B cell (primary cell): ENCODE measurements around the gene MFN2. TPM values are rescaled to one million over a fixed set of nuclear protein-coding genes. Genes with fewer than 3 reads are reported as not detected.

Experiments
- ATAC-seq: fragments of 200-7000 bp; cut with Tn5 transposase; one replicate; pipeline ENCODE4 v1.10.0; 2021; ENCODE audit warnings: low read depth, mild to moderate bottlenecking, moderate number of reproducible peaks, moderate library complexity
- CTCF ChIA-PET: fragments of 350-600 bp; sonication (Branson Sonifier 250); formaldehyde crosslinking; loops from one replicate; lab custom pipeline; 2021; ENCODE audit warnings: antibody characterized with exemption, inconsistent platforms; lab: Charles Lee
- POLR2A ChIA-PET: fragments of 350-600 bp; sonication (Branson Sonifier 250); formaldehyde crosslinking; loops from one replicate; lab custom pipeline; 2021; ENCODE audit warnings: antibody characterized with exemption; lab: Charles Lee
- DNase-seq: peaks from one replicate; pipeline ENCODE4 v3.0.0; 2013
- H2AFZ ChIP-seq: 2 replicates; pipeline ENCODE4 v1.6.1; 2012; ENCODE audit warnings: mild to moderate bottlenecking, low read depth, low read length; ENCODE audit not compliant: insufficient read depth, poor library complexity, severe bottlenecking
- H3K27ac ChIP-seq, 2 donors: 1 replicate in 1 of 2; 2 replicates in 1 of 2; pipeline ENCODE4 v1.5.1; 2012 to 2013; ENCODE audit warnings: low read length in 2 of 2, mild to moderate bottlenecking in 2 of 2, moderate library complexity in 1 of 2
- H3K27me3 ChIP-seq, 4 experiments: fragments of 200-600 bp in 1 of 4; sonication (generic) in 1 of 4; replicated peaks in 1 of 4; 1 replicate in 2 of 4; 2 replicates in 2 of 4; pipeline versions ENCODE4 v1.6.1 to v1.7.0; 2013 to 2016; ENCODE audit warnings: low read length in 3 of 4, mild to moderate bottlenecking in 2 of 4, mixed read lengths in 1 of 4, moderate library complexity in 1 of 4; ENCODE audit not compliant: insufficient read depth in 4 of 4, control insufficient read depth in 3 of 4; ENCODE audit errors: control extremely low read depth in 1 of 4
- H3K36me3 ChIP-seq, 2 experiments: replicated peaks in 1 of 2; 1 replicate in 1 of 2; 2 replicates in 1 of 2; pipeline versions ENCODE4 v1.6.1 to v1.7.1; 2013; ENCODE audit warnings: low read length in 1 of 2; ENCODE audit not compliant: insufficient read depth in 2 of 2, control insufficient read depth in 1 of 2; ENCODE audit errors: control extremely low read depth in 1 of 2, extremely low read depth in 1 of 2
- H3K4me1 ChIP-seq, 2 donors: fragments of 200-600 bp in 1 of 2; sonication (generic) in 1 of 2; 1 replicate in 1 of 2; 2 replicates in 1 of 2; pipeline versions ENCODE4 v1.5.1 to v1.6.1; 2013 to 2017; ENCODE audit warnings: low read length in 2 of 2; ENCODE audit not compliant: control insufficient read depth in 2 of 2, insufficient read depth in 2 of 2
- H3K4me2 ChIP-seq: replicated peaks from 2 replicates; pipeline ENCODE3; 2012; ENCODE audit warnings: mild to moderate bottlenecking, low read depth, low read length; ENCODE audit not compliant: poor library complexity, severe bottlenecking
- H3K4me3 ChIP-seq, 5 experiments: fragments of 200-600 bp in 1 of 5; sonication (generic) in 1 of 5; 1 replicate in 3 of 5; 2 replicates in 2 of 5; pipeline versions ENCODE4 v1.5.1 to v1.7.0; 2011 to 2016; ENCODE audit warnings: low read length in 4 of 5, mild to moderate bottlenecking in 4 of 5, low read depth in 2 of 5, control low read depth in 1 of 5, moderate library complexity in 1 of 5; ENCODE audit not compliant: insufficient read depth in 1 of 5; ENCODE audit errors: control extremely low read depth in 1 of 5, extremely low read depth in 1 of 5
- H3K79me2 ChIP-seq: fragments of 200-600 bp; sonication (generic); one replicate; pipeline ENCODE4 v1.6.0; 2016; ENCODE audit warnings: low read length; ENCODE audit not compliant: control insufficient read depth, insufficient read depth
- H3K9ac ChIP-seq: fragments of 200-600 bp; sonication (generic); 2 replicates; pipeline ENCODE4 v1.6.1; 2017; ENCODE audit warnings: mild to moderate bottlenecking, low read length, moderate library complexity
- H3K9me3 ChIP-seq, 3 donors: one replicate each; pipeline versions ENCODE4 v1.6.1 to v1.7.1; 2013; ENCODE audit warnings: low read length in 2 of 3; ENCODE audit not compliant: control insufficient read depth in 2 of 3, insufficient read depth in 1 of 3; ENCODE audit errors: control extremely low read depth in 1 of 3
- H4K20me1 ChIP-seq: 2 replicates; pipeline ENCODE4 v1.6.0; 2012; ENCODE audit warnings: mild to moderate bottlenecking, low read length; ENCODE audit not compliant: insufficient read depth, control insufficient read depth, poor library complexity, severe bottlenecking
- H3K27ac Mint-ChIP-seq: one replicate; pipeline ENCODE4 v1.8.0; 2021; ENCODE audit warnings: mixed read lengths
- H3K27me3 Mint-ChIP-seq: one replicate; pipeline ENCODE4 v1.8.0; 2021; ENCODE audit warnings: mixed read lengths
- H3K4me1 Mint-ChIP-seq: one replicate; pipeline ENCODE4 v1.8.0; 2021; ENCODE audit warnings: mixed read lengths
- H3K4me3 Mint-ChIP-seq: one replicate; pipeline ENCODE4 v1.8.0; 2021; ENCODE audit warnings: mixed read lengths
- H3K9me3 Mint-ChIP-seq: one replicate; pipeline ENCODE4 v1.8.0; 2022; ENCODE audit warnings: mixed read lengths; ENCODE audit not compliant: insufficient read depth
- CTCF ChIP-seq: fragments of 200-600 bp; IDR thresholded peaks from one replicate; pipeline ENCODE4 v1.8.0; 2022; ENCODE audit warnings: antibody characterized with exemption, mild to moderate bottlenecking
- EZH2 ChIP-seq: IDR thresholded peaks from 2 replicates; pipeline ENCODE4 v1.6.1; 2012; ENCODE audit warnings: borderline replicate concordance, low read depth, mild to moderate bottlenecking, moderate library complexity, low read length; ENCODE audit not compliant: insufficient read depth, poor library complexity, severe bottlenecking
- WGBS: methylation state at CpG from one replicate; pipeline ENCODE4 v1.1.5; 2013; ENCODE audit warnings: missing lambda C conversion rate; ENCODE audit not compliant: insufficient coverage; 5-methylcytosine and 5-hydroxymethylcytosine counted together
- intact Hi-C: fragments of 100-400 bp; cut with micrococcal nuclease; formaldehyde crosslinking; loops from one replicate; pipeline ENCODE4 v1.10.0; 2022
- polyA plus RNA-seq: library from polyadenylated mRNA; depleted of rRNA; stranded (reverse); fragments of >200 nt; gene quantifications from 2 replicates; pipeline ENCODE4 v1.2.3, GENCODE V29; 2012
- total RNA-seq, 2 donors: library from RNA; stranded (reverse); fragments of 120-200 nt in 1 of 2; gene quantifications; 1 replicate in 1 of 2; 2 replicates in 1 of 2; pipeline versions ENCODE4 v1.2.3 to v1.2.4, GENCODE V29; 2013 to 2022

The MFN2 gene
- total and polyA plus RNA-seq, 2 donors (not counting 1 experiment from before 2014, with no cell fraction given), result 24.0 to 50.0 TPM

GRCh38 chr1:11970441-11971185 is 9.6 kb upstream of the MFN2 start:
- ATAC-seq, result no peak
- Mint-ChIP-seq H3K4me3 (no peak overlapping the region), H3K27me3 (no peaks in the 10 kb centered on the region), H3K9me3 (no peaks in the 10 kb centered on the region), H3K27ac (no peak overlapping the region), H3K4me1 (no peaks in the 10 kb centered on the region)
- H3K9me3 ChIP-seq, result no peaks in the 10 kb centered on the region
- 98% methylated on average over 11 of the region's 17 CpGs for WGBS
- H4K20me1 ChIP-seq, result no peaks in the 10 kb centered on the region
- no peak overlapping the region for H2AFZ ChIP-seq
- POLR2A ChIA-PET, result no interaction called here
- H3K27me3 ChIP-seq, result no peaks in the 10 kb centered on the region
- TF ChIP-seq EZH2 (no peak), CTCF (no peak)
- DNase-seq, result no peak
- no peaks in the 10 kb centered on the region for H3K79me2 ChIP-seq
- CTCF ChIA-PET, result interaction anchor here (0.9 kb wide), 1 partner anchor 132 kb away, joined by 4 read pairs; no protein-coding TSS in a partner anchor
- H3K9ac ChIP-seq, result no peak overlapping the region
- peaks cover 2 to 7% of the 10 kb centered on the region in 2 experiments for H3K36me3 ChIP-seq
- H3K4me2 ChIP-seq, result no peak overlapping the region
- intact Hi-C loops, result no loop called here
- no peak overlapping the region for H3K27ac ChIP-seq
- no peak overlapping the region for H3K4me3 ChIP-seq
- no peaks in the 10 kb centered on the region for H3K4me1 ChIP-seq

GRCh38 chr1:11977625-11978024 is 2.6 kb upstream of the MFN2 start:
- POLR2A ChIA-PET, result interaction anchor here (0.7 kb wide), 1 partner anchor 46 kb away, joined by 4 read pairs; no protein-coding TSS in a partner anchor
- TF ChIP-seq CTCF (no peak), EZH2 (no peak)
- Histone ChIP-seq H4K20me1 (no peaks in the 10 kb centered on the region), H3K4me1 (peaks cover 12 to 16% of the 10 kb centered on the region in 2 donors), H3K27me3 (no peaks in the 10 kb centered on the region), H3K79me2 (peaks cover 40% of the 10 kb centered on the region), H2AFZ (no peak overlapping the region), H3K4me2 (no peak overlapping the region), H3K9ac (no peak overlapping the region), H3K36me3 (peaks cover 0 to 10% of the 10 kb centered on the region in 2 experiments), H3K4me3 (no peak overlapping the region), H3K9me3 (no peaks in the 10 kb centered on the region), H3K27ac (no peak overlapping the region)
- ATAC-seq, result no peak
- H3K9me3 Mint-ChIP-seq, result no peaks in the 10 kb centered on the region
- intact Hi-C loops, result no loop called here
- H3K27me3 Mint-ChIP-seq, result no peaks in the 10 kb centered on the region
- peak overlapping the region; percentile 10 for H3K27ac Mint-ChIP-seq
- WGBS, result no CpG with 5 or more reads among the region's 3 CpGs
- DNase-seq, result no peak
- H3K4me3 Mint-ChIP-seq, result peak overlapping the region; percentile 10
- peaks cover 28% of the 10 kb centered on the region for H3K4me1 Mint-ChIP-seq
- CTCF ChIA-PET, result interaction anchor here (0.6 kb wide), 1 partner anchor 142 kb away, joined by 3 read pairs; no protein-coding TSS in a partner anchor
